Measurements from ENCODE around the gene AUTS2.

AUTS2 gene

DNA sequence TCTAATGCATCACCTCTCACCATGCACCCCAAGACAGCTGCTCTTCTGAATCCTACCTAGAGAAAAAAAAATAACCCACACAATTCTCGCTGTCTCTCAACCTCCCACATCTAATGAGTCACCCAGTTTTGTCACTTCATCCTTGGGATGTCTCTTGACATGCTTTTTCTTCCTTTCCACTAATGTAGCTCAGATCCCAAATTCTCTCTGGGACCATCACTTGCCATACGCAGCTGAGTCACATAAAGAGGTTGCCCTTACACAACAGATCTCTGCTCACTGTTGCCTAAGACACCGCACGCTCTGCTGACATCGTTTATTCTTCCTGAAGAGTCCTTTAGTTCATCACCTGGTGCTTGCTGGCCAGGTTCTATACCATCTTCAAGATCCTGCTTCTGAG lies 927.7 kb downstream of the AUTS2 start:
- Histone ChIP-seq H3K9ac (ENCODE audit: low read length) (no peak overlapping the region), H3K27ac (ENCODE audit: low read depth, low read length) (no peak overlapping the region), H3K4me3 (ENCODE audit: low read length) (no peak overlapping the region), H3K4me1 (ENCODE audit: control insufficient read depth, insufficient read depth, low read length) (no peaks in the 10 kb centered on the region), H3K36me3 (ENCODE audit: control insufficient read depth, insufficient read depth, low read length) (no peaks in the 10 kb centered on the region), H3K27me3 (ENCODE audit: control insufficient read depth, insufficient read depth, low read length) (no peaks in the 10 kb centered on the region)

DNA sequence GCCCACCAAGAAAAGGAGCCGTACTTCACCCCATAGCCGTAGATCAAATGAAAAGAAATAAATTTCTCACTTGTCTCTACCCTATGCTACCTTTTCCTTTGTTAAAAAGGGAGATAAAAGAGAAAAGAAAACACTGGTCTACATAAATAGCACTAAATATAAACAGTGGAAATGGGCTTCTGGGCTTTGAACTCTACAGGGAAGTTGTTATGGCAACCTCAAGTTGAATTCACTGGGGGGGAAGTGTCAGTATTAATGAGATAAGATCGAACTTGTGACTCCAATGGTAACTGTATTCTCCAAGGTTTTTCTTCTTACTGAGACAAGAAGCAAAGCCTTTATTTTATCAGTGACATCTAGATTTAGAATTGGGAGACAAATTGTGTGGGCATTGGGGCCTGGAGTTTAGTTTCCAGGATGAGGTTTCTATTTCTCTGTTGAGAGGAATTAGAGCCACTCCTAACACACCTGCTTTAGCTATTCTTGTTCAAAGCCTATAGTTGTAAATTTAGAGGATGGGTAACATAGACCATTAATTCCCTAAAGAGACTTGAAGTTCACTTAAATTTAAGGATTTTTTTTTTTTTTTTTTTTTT lies 929.3 kb downstream of the AUTS2 start:
- H3K9ac ChIP-seq (ENCODE audit: low read length), result no peak overlapping the region
- H3K27me3 ChIP-seq (ENCODE audit: control insufficient read depth, insufficient read depth, low read length), result no peaks in the 10 kb centered on the region
- H3K36me3 ChIP-seq (ENCODE audit: control insufficient read depth, insufficient read depth, low read length), result peaks cover 2% of the 10 kb centered on the region
- H3K27ac ChIP-seq (ENCODE audit: low read depth, low read length), result no peak overlapping the region
- no peaks in the 10 kb centered on the region for H3K4me1 ChIP-seq (ENCODE audit: control insufficient read depth, insufficient read depth, low read length)
- no peak overlapping the region for H3K4me3 ChIP-seq (ENCODE audit: low read length)

DNA sequence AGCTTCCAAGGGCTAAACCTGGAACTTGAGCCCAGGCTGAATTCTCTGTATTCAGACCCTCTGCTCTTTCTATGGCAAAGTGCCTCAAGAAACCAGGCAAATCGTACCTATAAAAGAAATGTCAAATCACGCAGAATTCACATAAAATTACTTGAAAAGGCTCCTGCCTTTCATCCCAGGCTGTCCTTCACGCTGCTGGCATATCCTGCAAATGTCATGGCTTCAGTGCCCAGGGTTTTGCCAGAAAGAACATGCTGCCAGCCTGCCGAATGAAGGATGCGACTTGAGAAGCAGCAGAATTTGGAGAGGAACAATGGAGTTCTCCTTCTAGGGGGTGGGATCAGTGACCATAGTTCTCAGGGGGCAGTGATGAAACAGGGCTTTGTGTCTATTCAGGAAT lies 931.2 kb downstream of the AUTS2 start:
- H3K27me3 ChIP-seq (ENCODE audit: control insufficient read depth, insufficient read depth, low read length), result no peaks in the 10 kb centered on the region
- H3K9ac ChIP-seq (ENCODE audit: low read length), result no peak overlapping the region
- H3K36me3 ChIP-seq (ENCODE audit: control insufficient read depth, insufficient read depth, low read length), result peaks cover 2% of the 10 kb centered on the region
- H3K27ac ChIP-seq (ENCODE audit: low read depth, low read length), result no peak overlapping the region
- H3K4me1 ChIP-seq (ENCODE audit: control insufficient read depth, insufficient read depth, low read length), result no peaks in the 10 kb centered on the region
- H3K4me3 ChIP-seq (ENCODE audit: low read length), result no peak overlapping the region

DNA sequence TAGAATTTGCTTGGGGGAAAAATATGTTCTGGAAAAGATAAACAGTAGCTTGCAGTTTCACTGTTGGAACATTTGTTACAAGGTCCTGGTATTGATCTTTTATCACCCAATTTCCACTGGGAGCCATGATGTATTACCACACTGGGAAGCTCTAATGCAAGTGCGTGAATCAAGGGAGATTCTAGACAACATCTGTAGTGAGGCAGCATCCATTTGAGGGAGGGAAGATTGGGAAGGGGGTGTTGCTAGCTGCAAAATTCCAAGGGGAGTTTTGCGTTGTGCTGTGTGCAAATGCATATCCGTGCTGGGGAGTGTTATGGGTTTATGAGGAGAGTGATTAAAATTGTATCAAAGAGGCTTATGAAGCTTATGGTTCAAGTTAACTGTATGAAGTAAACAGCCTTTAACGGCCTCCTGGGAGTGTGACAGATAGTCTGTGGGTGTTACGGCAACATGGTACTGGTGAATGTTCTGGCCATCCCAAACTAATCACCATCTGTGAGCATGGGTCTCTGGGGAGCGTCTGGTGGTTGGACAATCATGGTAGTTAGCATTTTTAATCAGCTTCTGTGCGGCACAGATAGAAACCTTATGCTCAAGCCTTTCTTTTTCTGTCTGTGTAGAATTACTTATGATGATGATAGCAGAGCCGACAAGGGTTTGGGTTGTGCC lies 931.8 kb downstream of the AUTS2 start:
- peaks cover 2% of the 10 kb centered on the region for H3K36me3 ChIP-seq (ENCODE audit: control insufficient read depth, insufficient read depth, low read length)
- H3K4me3 ChIP-seq (ENCODE audit: low read length), result no peak overlapping the region
- H3K4me1 ChIP-seq (ENCODE audit: control insufficient read depth, insufficient read depth, low read length), result no peaks in the 10 kb centered on the region
- H3K9ac ChIP-seq (ENCODE audit: low read length), result no peak overlapping the region
- no peaks in the 10 kb centered on the region for H3K27me3 ChIP-seq (ENCODE audit: control insufficient read depth, insufficient read depth, low read length)
- H3K27ac ChIP-seq (ENCODE audit: low read depth, low read length), result no peak overlapping the region

DNA sequence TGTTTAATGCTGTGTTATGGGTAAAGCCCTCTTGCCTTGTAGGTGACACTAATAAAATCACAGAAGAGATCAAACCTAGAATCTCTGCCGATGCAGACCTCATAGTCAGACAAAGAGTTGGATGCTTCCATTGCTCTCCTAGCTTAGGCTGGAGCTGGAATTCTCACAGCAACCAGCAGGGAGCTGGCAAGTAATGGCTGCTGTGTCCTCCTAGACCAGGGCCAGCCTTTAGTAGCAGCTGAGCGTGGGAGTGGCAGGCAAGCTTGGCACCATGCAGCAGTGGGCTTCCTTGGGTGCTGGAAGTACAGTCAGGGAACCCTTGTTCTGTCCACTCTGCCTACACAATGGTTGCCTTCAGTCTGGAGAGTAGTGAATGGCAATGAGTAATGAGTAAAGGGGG lies 935.3 kb downstream of the AUTS2 start:
- Histone ChIP-seq H3K36me3 (ENCODE audit: control insufficient read depth, insufficient read depth, low read length) (peaks cover 2% of the 10 kb centered on the region), H3K4me3 (ENCODE audit: low read length) (no peak overlapping the region), H3K4me1 (ENCODE audit: control insufficient read depth, insufficient read depth, low read length) (no peaks in the 10 kb centered on the region), H3K27me3 (ENCODE audit: control insufficient read depth, insufficient read depth, low read length) (no peaks in the 10 kb centered on the region), H3K27ac (ENCODE audit: low read depth, low read length) (no peak overlapping the region), H3K9ac (ENCODE audit: low read length) (no peak overlapping the region)

DNA sequence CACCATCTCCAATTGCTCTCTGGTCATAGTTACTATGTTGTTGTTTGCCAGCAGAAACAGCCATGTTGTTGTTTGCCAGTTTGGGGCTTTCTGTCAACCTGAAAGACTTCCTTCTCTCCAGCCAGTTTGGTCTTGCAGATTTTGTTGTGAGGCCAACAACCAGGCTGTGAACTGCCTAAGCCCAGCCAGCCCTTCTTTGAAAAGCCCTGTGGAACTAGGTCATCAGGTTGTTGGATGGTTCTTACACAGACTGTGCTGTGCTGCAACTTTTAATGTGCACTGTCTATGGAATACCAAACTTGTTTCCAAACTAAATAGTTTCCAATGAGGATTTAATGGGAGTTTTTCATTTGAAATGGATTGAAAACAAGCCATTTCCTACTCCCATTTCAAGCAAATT lies 940.9 kb downstream of the AUTS2 start:
- no peaks in the 10 kb centered on the region for H3K36me3 ChIP-seq (ENCODE audit: control insufficient read depth, insufficient read depth, low read length)
- no peaks in the 10 kb centered on the region for H3K4me1 ChIP-seq (ENCODE audit: control insufficient read depth, insufficient read depth, low read length)
- no peaks in the 10 kb centered on the region for H3K27me3 ChIP-seq (ENCODE audit: control insufficient read depth, insufficient read depth, low read length)
- no peak overlapping the region for H3K4me3 ChIP-seq (ENCODE audit: low read length)
- H3K27ac ChIP-seq (ENCODE audit: low read depth, low read length), result no peak overlapping the region
- H3K9ac ChIP-seq (ENCODE audit: low read length), result no peak overlapping the region

DNA sequence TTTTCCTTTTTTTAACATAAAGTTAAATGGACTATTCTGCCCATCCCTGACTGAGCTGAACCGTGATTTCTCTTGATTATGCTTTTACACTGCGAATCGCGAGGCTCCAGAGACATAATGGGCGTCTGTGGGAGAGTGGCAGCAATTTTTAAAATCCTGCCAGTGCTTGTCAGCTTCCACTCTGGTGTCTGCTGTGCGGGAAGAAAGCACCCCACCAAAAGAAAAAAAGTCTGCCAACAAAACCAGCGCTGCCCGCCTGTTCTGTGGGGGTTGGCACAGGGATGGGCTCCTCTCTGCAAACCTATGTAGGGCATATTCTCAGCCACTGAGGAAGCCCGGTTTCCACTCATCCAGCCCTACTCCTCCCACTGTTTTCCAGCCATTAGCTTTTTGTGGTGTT lies 941.3 kb downstream of the AUTS2 start:
- Histone ChIP-seq H3K9ac (ENCODE audit: low read length) (no peak overlapping the region), H3K36me3 (ENCODE audit: control insufficient read depth, insufficient read depth, low read length) (no peaks in the 10 kb centered on the region), H3K4me3 (ENCODE audit: low read length) (no peak overlapping the region), H3K4me1 (ENCODE audit: control insufficient read depth, insufficient read depth, low read length) (no peaks in the 10 kb centered on the region), H3K27ac (ENCODE audit: low read depth, low read length) (no peak overlapping the region), H3K27me3 (ENCODE audit: control insufficient read depth, insufficient read depth, low read length) (no peaks in the 10 kb centered on the region)

DNA sequence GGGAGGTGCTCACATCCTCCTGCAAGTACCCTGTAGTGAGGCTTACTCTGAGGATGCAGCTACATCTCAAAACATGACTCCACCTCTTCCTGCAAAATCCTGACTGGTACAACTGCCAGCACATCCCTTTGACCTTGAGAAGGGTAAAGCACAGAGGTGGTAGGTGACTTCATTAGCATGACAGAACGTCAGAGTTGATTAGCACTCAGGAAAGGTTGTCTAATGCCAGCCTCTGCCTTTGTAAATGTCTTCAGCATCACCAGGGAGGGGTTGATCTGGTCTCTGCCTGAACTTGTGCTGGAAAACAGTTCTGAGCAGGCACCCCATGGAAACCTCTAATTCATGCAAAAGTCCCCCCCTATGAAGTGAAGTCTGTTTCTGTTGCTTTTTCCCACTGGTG lies 942.4 kb downstream of the AUTS2 start:
- Histone ChIP-seq H3K27ac (ENCODE audit: low read depth, low read length) (no peak overlapping the region), H3K9ac (ENCODE audit: low read length) (no peak overlapping the region), H3K4me1 (ENCODE audit: control insufficient read depth, insufficient read depth, low read length) (no peaks in the 10 kb centered on the region), H3K27me3 (ENCODE audit: control insufficient read depth, insufficient read depth, low read length) (no peaks in the 10 kb centered on the region), H3K36me3 (ENCODE audit: control insufficient read depth, insufficient read depth, low read length) (no peaks in the 10 kb centered on the region), H3K4me3 (ENCODE audit: low read length) (no peak overlapping the region)

DNA sequence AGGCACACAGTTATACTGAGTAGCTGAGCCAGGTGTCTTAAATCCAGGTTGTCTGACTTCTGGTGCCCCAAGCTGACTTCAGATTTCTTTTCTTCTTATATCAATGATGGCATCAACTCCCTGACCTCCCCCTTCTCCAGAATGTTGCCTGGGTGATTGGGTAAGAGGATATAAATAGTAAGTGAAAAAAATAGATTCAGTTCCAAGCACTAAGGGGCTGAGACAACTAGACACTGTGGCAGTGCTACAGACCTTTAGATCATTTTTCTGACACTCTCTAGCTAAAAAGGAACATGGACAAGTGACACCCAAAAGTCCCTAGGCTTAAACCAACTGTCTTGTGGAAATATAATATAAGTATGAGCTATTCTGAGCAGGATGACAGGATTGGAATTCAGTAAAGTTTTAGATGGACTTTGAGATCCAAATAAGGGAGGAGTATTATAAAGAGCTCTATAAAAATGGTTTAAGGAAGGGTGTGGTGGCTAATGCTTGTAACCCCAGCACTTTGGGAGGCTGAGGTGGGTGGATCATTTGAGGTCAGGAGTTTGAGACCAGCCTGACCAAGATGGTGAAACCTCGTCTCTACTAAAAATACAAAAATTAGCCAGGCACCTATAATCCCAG lies 944.6 kb downstream of the AUTS2 start:
- Histone ChIP-seq H3K27ac (ENCODE audit: low read depth, low read length) (no peak overlapping the region), H3K4me1 (ENCODE audit: control insufficient read depth, insufficient read depth, low read length) (no peaks in the 10 kb centered on the region), H3K4me3 (ENCODE audit: low read length) (no peak overlapping the region), H3K36me3 (ENCODE audit: control insufficient read depth, insufficient read depth, low read length) (no peaks in the 10 kb centered on the region), H3K27me3 (ENCODE audit: control insufficient read depth, insufficient read depth, low read length) (no peaks in the 10 kb centered on the region), H3K9ac (ENCODE audit: low read length) (no peak overlapping the region)

DNA sequence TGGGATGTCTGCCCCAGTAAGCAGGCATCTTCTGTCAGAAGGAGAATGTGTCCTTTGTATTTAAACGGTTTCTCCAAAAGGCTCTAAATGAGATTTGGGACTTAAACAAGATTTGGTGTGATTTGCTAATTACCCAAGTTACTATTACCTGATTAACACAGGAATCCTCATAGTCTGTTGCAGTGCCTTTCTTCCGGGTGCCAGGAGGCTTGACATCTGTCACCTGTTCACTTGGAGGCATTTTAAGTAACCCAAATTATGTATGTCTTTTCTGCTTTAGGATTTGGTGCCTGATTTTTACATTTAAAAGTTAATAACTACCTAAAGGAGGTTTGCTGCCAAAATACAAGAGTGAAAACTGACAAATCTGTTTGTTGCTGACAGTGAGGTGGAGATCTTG lies 945.7 kb downstream of the AUTS2 start:
- Histone ChIP-seq H3K9ac (ENCODE audit: low read length) (no peak overlapping the region), H3K4me3 (ENCODE audit: low read length) (no peak overlapping the region), H3K4me1 (ENCODE audit: control insufficient read depth, insufficient read depth, low read length) (no peaks in the 10 kb centered on the region), H3K27ac (ENCODE audit: low read depth, low read length) (no peak overlapping the region), H3K27me3 (ENCODE audit: control insufficient read depth, insufficient read depth, low read length) (no peaks in the 10 kb centered on the region), H3K36me3 (ENCODE audit: control insufficient read depth, insufficient read depth, low read length) (no peaks in the 10 kb centered on the region)

DNA sequence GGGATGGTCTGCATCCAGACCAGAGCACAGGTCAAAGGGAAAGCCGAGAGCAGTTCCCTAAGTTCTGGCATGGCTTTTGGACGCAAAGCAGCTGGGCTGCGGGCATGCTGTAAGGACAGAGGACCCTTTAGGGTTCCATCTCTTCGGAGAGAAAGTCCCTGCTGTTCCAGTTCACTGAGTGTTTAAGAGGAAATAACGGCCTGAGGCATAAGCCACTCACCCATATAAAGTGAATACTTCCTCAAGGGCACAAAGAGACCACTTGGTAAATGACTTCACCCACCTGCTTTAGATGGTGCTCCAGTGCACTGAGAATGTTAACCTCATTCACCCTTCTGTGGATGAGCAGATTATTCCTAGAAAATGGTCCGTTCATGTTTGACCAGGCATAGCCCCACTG lies 946.9 kb downstream of the AUTS2 start:
- H3K9ac ChIP-seq (ENCODE audit: low read length), result no peak overlapping the region
- H3K4me1 ChIP-seq (ENCODE audit: control insufficient read depth, insufficient read depth, low read length), result no peaks in the 10 kb centered on the region
- H3K36me3 ChIP-seq (ENCODE audit: control insufficient read depth, insufficient read depth, low read length), result no peaks in the 10 kb centered on the region
- no peak overlapping the region for H3K4me3 ChIP-seq (ENCODE audit: low read length)
- no peak overlapping the region for H3K27ac ChIP-seq (ENCODE audit: low read depth, low read length)
- H3K27me3 ChIP-seq (ENCODE audit: control insufficient read depth, insufficient read depth, low read length), result no peaks in the 10 kb centered on the region

DNA sequence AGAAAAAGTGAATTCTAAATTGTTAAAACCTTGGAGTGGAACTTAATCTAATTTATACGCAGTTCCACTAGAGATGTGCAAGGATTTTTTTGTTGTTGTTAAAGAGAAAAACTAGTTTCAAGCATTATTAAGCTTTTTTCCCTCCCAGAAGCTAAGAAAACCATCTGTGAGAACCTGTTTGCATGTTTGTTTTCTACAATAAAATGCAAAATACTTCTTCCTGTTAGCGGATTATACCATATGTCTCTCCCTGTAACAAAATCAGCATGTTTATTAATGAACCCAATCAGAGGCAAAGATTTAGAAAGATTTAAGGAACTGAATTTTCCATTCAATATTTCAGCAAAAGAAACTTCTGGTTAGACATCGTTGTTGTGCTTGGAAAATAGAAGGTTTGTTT lies 953.9 kb downstream of the AUTS2 start:
- Histone ChIP-seq H3K36me3 (ENCODE audit: control insufficient read depth, insufficient read depth, low read length) (no peaks in the 10 kb centered on the region), H3K27ac (ENCODE audit: low read depth, low read length) (no peak overlapping the region), H3K4me1 (ENCODE audit: control insufficient read depth, insufficient read depth, low read length) (no peaks in the 10 kb centered on the region), H3K9ac (ENCODE audit: low read length) (no peak overlapping the region), H3K27me3 (ENCODE audit: control insufficient read depth, insufficient read depth, low read length) (no peaks in the 10 kb centered on the region), H3K4me3 (ENCODE audit: low read length) (no peak overlapping the region)

DNA sequence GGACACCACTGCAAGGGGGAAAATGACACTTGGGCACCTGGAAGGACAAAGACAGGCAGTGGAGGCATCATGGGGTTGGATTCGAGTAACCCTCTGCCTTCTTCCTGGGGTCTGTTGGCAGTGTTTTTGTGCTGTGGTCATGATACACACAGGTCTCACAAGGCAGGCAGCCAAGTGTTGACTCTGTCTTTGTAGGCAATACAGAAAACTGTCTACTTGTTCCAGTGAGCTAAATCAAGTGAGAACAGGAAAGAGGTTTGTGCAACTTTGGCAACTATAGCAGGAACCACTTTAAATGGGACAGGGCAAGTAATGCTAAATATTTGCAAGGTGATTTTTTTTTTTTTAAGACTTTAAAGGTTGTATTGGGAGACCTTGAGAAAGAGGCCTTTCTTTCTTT lies 955.1 kb downstream of the AUTS2 start:
- Histone ChIP-seq H3K9ac (ENCODE audit: low read length) (no peak overlapping the region), H3K36me3 (ENCODE audit: control insufficient read depth, insufficient read depth, low read length) (no peaks in the 10 kb centered on the region), H3K27ac (ENCODE audit: low read depth, low read length) (no peak overlapping the region), H3K27me3 (ENCODE audit: control insufficient read depth, insufficient read depth, low read length) (no peaks in the 10 kb centered on the region), H3K4me1 (ENCODE audit: control insufficient read depth, insufficient read depth, low read length) (no peaks in the 10 kb centered on the region), H3K4me3 (ENCODE audit: low read length) (no peak overlapping the region)

Data from rectal smooth muscle tissue (tissue), 1 donor.